HCT116 (cell line): ENCODE measurements around the gene PKNOX2. TPM values are rescaled to one million over a fixed set of nuclear protein-coding genes. Genes with fewer than 3 reads are reported as not detected.
A peak's percentile ranks its signal among the peaks of the same experiment; 100 is the strongest.

Experiments
- ATAC-seq: fragments of 200-7000 bp; cut with Tn5 transposase; 2 replicates; pipeline ENCODE4 v1.9.1; 2020; ENCODE audit warnings: mild to moderate bottlenecking, moderate library complexity
- BruUV-seq: library from RNA; stranded (reverse); fragments of 400-500 nt; replicated peaks from 2 replicates; lab custom pipeline; 2021; lab: Mats Ljungman, UMichigan
- CTCF ChIA-PET: fragments of 300-600 bp; sonication (Branson Sonifier 250); formaldehyde crosslinking; loops from one replicate; lab custom pipeline; 2021; ENCODE audit warnings: antibody characterized with exemption; lab: Charles Lee
- POLR2A ChIA-PET: fragments of 300-600, 350-600 bp; sonication (Branson Sonifier 250); formaldehyde crosslinking; loops from one replicate; lab custom pipeline; 2021; ENCODE audit warnings: antibody characterized with exemption; lab: Charles Lee
- RAD21 ChIA-PET, 2 experiments: fragments of 300-600 bp; sonication (Branson Sonifier 250); formaldehyde crosslinking; loops; one replicate each; lab custom pipeline; 2023; ENCODE audit warnings: low total read pairs in 2 of 2; ENCODE audit not compliant: uncharacterized antibody in 2 of 2, unreplicated experiment in 2 of 2, low non-redundant PET in 1 of 2; lab: Charles Lee
- DNase-seq: peaks from one replicate; pipeline ENCODE4 v3.0.0-alpha.2; 2010; ENCODE audit warnings: low read depth, low spot score
- H2AFZ ChIP-seq: fragments of 200-600 bp; shearing (Covaris generic), sonication (generic); 2 replicates; pipeline ENCODE4 v1.6.1; 2017; ENCODE audit warnings: low read depth, mixed run types, mixed read lengths, antibody characterized with exemption, low read length; ENCODE audit not compliant: poor library complexity, severe bottlenecking
- H3K27ac ChIP-seq: 2 replicates; pipeline ENCODE4 v1.5.1; 2012; ENCODE audit warnings: low read depth, low read length
- H3K27me3 ChIP-seq: fragments of 200-600 bp; sonication (generic); 2 replicates; pipeline ENCODE4 v1.6.1; 2016; ENCODE audit warnings: mixed run types, low read length, mixed read lengths; ENCODE audit not compliant: insufficient read depth
- H3K36me3 ChIP-seq, 2 experiments: fragments of 200-500 bp in 1 of 2; fragments of 200-600 bp in 1 of 2; sonication (Bioruptor generic) in 1 of 2; sonication (generic) in 1 of 2; 2 replicates each; pipeline versions ENCODE4 v1.5.1 to v1.6.1; 2014 to 2016; ENCODE audit warnings: low read length in 2 of 2, inconsistent platforms in 1 of 2, mixed read lengths in 1 of 2, mixed run types in 1 of 2; ENCODE audit not compliant: insufficient read depth in 2 of 2, control insufficient read depth in 1 of 2
- H3K4me1 ChIP-seq, 2 experiments: fragments of 200-600 bp in 1 of 2; sonication (generic) in 1 of 2; 2 replicates each; pipeline versions ENCODE4 v1.5.1 to v1.6.1; 2012 to 2017; ENCODE audit warnings: low read length in 2 of 2, inconsistent platforms in 1 of 2, mild to moderate bottlenecking in 1 of 2, mixed read lengths in 1 of 2, mixed run types in 1 of 2, moderate library complexity in 1 of 2; ENCODE audit not compliant: insufficient read depth in 2 of 2, control insufficient read depth in 1 of 2
- H3K4me2 ChIP-seq: fragments of 200-600 bp; sonication (generic); 2 replicates; pipeline ENCODE4 v1.6.1; 2017; ENCODE audit warnings: mixed run types, low read length, mixed read lengths
- H3K4me3 ChIP-seq, 2 experiments: fragments of 200-600 bp in 1 of 2; sonication (generic) in 1 of 2; replicated peaks in 1 of 2; 2 replicates each; pipeline ENCODE4 v1.5.1; 2011 to 2016; ENCODE audit warnings: low read length in 2 of 2, control low read depth in 1 of 2, low read depth in 1 of 2, mild to moderate bottlenecking in 1 of 2, mixed read lengths in 1 of 2, mixed run types in 1 of 2
- H3K79me2 ChIP-seq: fragments of 200-600 bp; sonication (generic); 2 replicates; pipeline ENCODE4 v1.6.1; 2017; ENCODE audit warnings: mild to moderate bottlenecking, mixed run types, low read length, moderate library complexity, mixed read lengths; ENCODE audit not compliant: insufficient read depth
- H3K9ac ChIP-seq: fragments of 200-600 bp; sonication (generic); 2 replicates; pipeline ENCODE4 v1.6.1; 2016; ENCODE audit warnings: low read length, mixed read lengths
- H3K9me2 ChIP-seq: fragments of 200-600 bp; sonication (generic), shearing (Covaris generic); 2 replicates; pipeline ENCODE4 v1.6.1; 2017; ENCODE audit warnings: mixed run types, mild to moderate bottlenecking, moderate library complexity; ENCODE audit not compliant: insufficient read depth
- H3K9me3 ChIP-seq, 2 experiments: fragments of 200-500 bp in 1 of 2; fragments of 200-600 bp in 1 of 2; sonication (Bioruptor generic) in 1 of 2; sonication (generic) in 1 of 2; 2 replicates each; pipeline ENCODE4 v1.6.1; 2014 to 2017; ENCODE audit warnings: low read length in 2 of 2, mixed read lengths in 2 of 2, inconsistent platforms in 1 of 2, low read depth in 1 of 2, mild to moderate bottlenecking in 1 of 2, mixed run types in 1 of 2, moderate library complexity in 1 of 2; ENCODE audit not compliant: control insufficient read depth in 1 of 2, insufficient read depth in 1 of 2
- H4K20me1 ChIP-seq: fragments of 200-600 bp; sonication (generic), shearing (Covaris generic); 2 replicates; pipeline ENCODE4 v1.6.1; 2017; ENCODE audit warnings: mixed run types, mild to moderate bottlenecking, moderate library complexity; ENCODE audit not compliant: insufficient read depth
- EGR1 ChIP-seq: IDR thresholded peaks from 2 replicates; pipeline ENCODE4 v1.6.1; 2012; ENCODE audit warnings: low read depth
- ELF1 ChIP-seq: IDR thresholded peaks from 2 replicates; pipeline ENCODE4 v1.6.1; 2012; ENCODE audit warnings: low read depth, borderline replicate concordance
- POLR2A ChIP-seq: IDR thresholded peaks from 2 replicates; pipeline ENCODE4 v1.7.0; 2011; ENCODE audit warnings: borderline replicate concordance; ENCODE audit not compliant: insufficient read depth, insufficient read length; ENCODE audit errors: extremely low read depth
- POLR2AphosphoS5 ChIP-seq: IDR thresholded peaks from 2 replicates; pipeline ENCODE4 v1.6.1; 2011; ENCODE audit warnings: mild to moderate bottlenecking, low read depth, low read length, moderate library complexity
- YY1 ChIP-seq: IDR thresholded peaks from 2 replicates; pipeline ENCODE4 v1.6.1; 2011; ENCODE audit warnings: low read length, low read depth, moderate library complexity, mild to moderate bottlenecking; ENCODE audit not compliant: insufficient replicate concordance; ENCODE audit errors: extremely low read depth
- intact Hi-C: fragments of 100-400 bp; cut with micrococcal nuclease; formaldehyde crosslinking; loops from 2 replicates; pipeline ENCODE4 v1.10.0; 2022
- total RNA-seq: library from RNA; stranded (reverse); gene quantifications from one replicate; pipeline ENCODE4 v1.2.1, GENCODE V29; 2021; ENCODE audit not compliant: unreplicated experiment
- TF ChIP-seq, protein P1 (sequence below): IDR thresholded peaks from 2 replicates; pipeline ENCODE4 v1.6.1; 2011; ENCODE audit warnings: mild to moderate bottlenecking, low read length, moderate library complexity; ENCODE audit not compliant: insufficient replicate concordance; ENCODE audit errors: extremely low read depth

PKNOX2 gene
- total RNA-seq, 1 experiment from 2014 or later, result 0.20 TPM

DNA sequence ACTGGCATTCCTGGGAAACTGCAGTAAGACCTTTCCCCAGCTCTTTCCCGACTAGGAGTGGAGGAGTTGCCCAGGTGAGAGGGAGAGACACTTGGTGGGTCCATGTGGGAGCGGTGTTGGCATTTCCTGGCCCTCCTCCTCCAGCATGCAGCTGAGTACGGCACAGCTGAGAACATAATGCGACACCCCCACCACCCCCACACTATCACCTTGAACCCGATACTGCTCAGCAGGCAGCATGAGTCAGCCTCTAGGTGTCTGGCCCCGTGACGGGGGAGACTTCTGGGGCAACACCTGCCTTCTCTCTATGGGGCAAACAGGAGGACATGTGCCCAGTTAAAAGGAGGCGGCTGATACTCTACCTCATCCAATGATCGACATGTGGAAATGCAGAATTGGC is 64.4 kb downstream of the PKNOX2 start:
- no peaks in the 10 kb centered on the region for H3K36me3 ChIP-seq
- no peaks in the 10 kb centered on the region for H3K79me2 ChIP-seq
- H3K27me3 ChIP-seq, result peaks cover 31% of the 10 kb centered on the region
- DNase-seq (no peak), ATAC-seq (no peak)
- no peak overlapping the region for H3K27ac ChIP-seq
- CTCF ChIA-PET, result no interaction called here
- TF ChIP-seq EGR1 (0 out of 2 replicates have a peak, but pooled peaks have one; percentile 19), ELF1 (no peak)
- H4K20me1 ChIP-seq, result no peaks in the 10 kb centered on the region
- no TSS peak for BruUV-seq
- H3K9ac ChIP-seq, result no peak overlapping the region
- intact Hi-C loops, result loop anchor here (10.0 kb wide), 1 partner anchor 264 kb away; no protein-coding TSS in a partner anchor
- no peak overlapping the region for H2AFZ ChIP-seq
- no peak overlapping the region for H3K4me3 ChIP-seq
- H3K4me1 ChIP-seq, result peaks cover 0 to 4% of the 10 kb centered on the region in 2 experiments; a peak in 2 of 4 replicates
- POLR2A ChIA-PET, result no interaction called here
- 0 out of 2 replicates have a peak overlapping the region, but pooled peaks have one; percentile 2 for H3K4me2 ChIP-seq
- H3K9me2 ChIP-seq, result no peaks in the 10 kb centered on the region
- RAD21 ChIA-PET, result no interaction called here
- H3K9me3 ChIP-seq, result no peaks in the 10 kb centered on the region

DNA sequence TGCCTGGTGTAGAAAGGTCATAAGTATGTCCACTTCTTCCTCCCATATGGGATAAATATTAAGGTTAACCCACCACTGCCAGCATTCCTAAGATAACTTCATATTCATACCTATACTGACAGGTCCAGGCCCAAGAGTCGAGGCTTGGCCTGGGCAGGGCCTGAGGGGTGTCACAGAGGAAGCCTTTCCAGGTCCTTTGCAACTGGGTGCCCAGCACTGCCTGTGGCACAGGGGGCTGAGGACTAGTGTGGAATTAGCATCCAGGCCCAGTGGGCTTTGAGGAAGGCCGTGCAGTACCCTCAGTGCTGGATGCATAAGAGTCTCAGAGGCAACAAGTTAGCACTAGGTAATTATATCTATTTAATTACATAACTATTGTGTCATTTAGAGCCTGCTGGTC is 65.4 kb downstream of the PKNOX2 start:
- H3K4me3 ChIP-seq, result no peak overlapping the region
- no peaks in the 10 kb centered on the region for H4K20me1 ChIP-seq
- ChIA-PET RAD21 (no interaction called here), CTCF (no interaction called here), POLR2A (no interaction called here)
- no peak overlapping the region for H3K4me2 ChIP-seq
- ATAC-seq (no peak), DNase-seq (no peak)
- H3K27me3 ChIP-seq, result peaks cover 33% of the 10 kb centered on the region
- H2AFZ ChIP-seq, result no peak overlapping the region
- TF ChIP-seq POLR2AphosphoS5, result no peak
- no peak for TF ChIP-seq YY1
- TF ChIP-seq POLR2A, result no peak
- TF ChIP-seq, protein P1, sequence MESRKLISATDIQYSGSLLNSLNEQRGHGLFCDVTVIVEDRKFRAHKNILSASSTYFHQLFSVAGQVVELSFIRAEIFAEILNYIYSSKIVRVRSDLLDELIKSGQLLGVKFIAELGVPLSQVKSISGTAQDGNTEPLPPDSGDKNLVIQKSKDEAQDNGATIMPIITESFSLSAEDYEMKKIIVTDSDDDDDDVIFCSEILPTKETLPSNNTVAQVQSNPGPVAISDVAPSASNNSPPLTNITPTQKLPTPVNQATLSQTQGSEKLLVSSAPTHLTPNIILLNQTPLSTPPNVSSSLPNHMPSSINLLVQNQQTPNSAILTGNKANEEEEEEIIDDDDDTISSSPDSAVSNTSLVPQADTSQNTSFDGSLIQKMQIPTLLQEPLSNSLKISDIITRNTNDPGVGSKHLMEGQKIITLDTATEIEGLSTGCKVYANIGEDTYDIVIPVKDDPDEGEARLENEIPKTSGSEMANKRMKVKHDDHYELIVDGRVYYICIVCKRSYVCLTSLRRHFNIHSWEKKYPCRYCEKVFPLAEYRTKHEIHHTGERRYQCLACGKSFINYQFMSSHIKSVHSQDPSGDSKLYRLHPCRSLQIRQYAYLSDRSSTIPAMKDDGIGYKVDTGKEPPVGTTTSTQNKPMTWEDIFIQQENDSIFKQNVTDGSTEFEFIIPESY, result no peak
- no peak for TF ChIP-seq ELF1
- H3K36me3 ChIP-seq, result no peaks in the 10 kb centered on the region
- H3K79me2 ChIP-seq, result no peaks in the 10 kb centered on the region
- H3K27ac ChIP-seq, result no peak overlapping the region
- BruUV-seq, result no TSS peak
- no peaks in the 10 kb centered on the region for H3K9me3 ChIP-seq
- peaks cover 0 to 4% of the 10 kb centered on the region in 2 experiments; a peak in 2 of 4 replicates for H3K4me1 ChIP-seq
- intact Hi-C loops, result loop anchor here (10.0 kb wide), 1 partner anchor 265 kb away; no protein-coding TSS in a partner anchor
- no peaks in the 10 kb centered on the region for H3K9me2 ChIP-seq
- no peak overlapping the region for H3K9ac ChIP-seq
